Panc1 (cell line): ENCODE results near the gene C1QTNF12.

Experiments
- POLR2AphosphoS5 ChIP-seq: IDR thresholded peaks from 2 replicates; pipeline ENCODE4 v1.6.1; 2012; ENCODE audit warnings: mild to moderate bottlenecking, low read depth, low read length, moderate library complexity
- SIN3A ChIP-seq: IDR thresholded peaks from 2 replicates; pipeline ENCODE4 v1.6.1; 2012; ENCODE audit warnings: low read depth, mild to moderate bottlenecking, low read length, moderate library complexity, borderline replicate concordance; ENCODE audit not compliant: insufficient read depth
- TCF7L2 ChIP-seq: IDR thresholded peaks from 2 replicates; pipeline ENCODE4 v1.6.1; 2011; ENCODE audit warnings: mild to moderate bottlenecking, low read depth, low read length, inconsistent platforms
- TF ChIP-seq, protein P1 (sequence below): fragments of 450-650 bp; IDR thresholded peaks from 2 replicates; pipeline ENCODE4 v1.5.1; 2017; ENCODE audit warnings: mild to moderate bottlenecking
- TF ChIP-seq, protein P2 (sequence below), 2 experiments: IDR thresholded peaks; 2 replicates each; pipeline ENCODE4 v1.6.1; 2011 to 2012; ENCODE audit warnings: low read depth in 2 of 2, control low read depth in 1 of 2, low read length in 1 of 2, mild to moderate bottlenecking in 1 of 2, moderate library complexity in 1 of 2; ENCODE audit not compliant: insufficient read depth in 1 of 2

DNA sequence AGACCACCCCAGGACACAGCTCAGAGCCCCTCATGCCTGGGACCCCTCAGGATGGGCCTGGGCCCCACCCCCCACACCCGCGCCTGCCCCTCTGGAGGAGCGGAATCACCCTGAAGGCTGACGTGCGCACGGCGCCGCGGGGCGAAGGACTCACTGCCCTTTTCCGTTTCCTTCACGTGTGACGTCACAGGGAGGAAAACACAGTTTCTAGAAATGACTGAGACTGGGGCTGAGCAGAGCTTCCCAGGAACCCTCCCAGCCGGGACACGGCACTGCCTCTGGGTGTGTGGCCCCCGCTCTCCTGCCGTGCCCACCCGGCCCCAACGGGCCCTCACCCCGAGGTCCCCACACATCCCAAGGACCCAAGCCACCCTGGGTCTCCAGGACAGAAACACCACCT lies 27.2 kb downstream of the C1QTNF12 start:
- TF ChIP-seq, protein P1, sequence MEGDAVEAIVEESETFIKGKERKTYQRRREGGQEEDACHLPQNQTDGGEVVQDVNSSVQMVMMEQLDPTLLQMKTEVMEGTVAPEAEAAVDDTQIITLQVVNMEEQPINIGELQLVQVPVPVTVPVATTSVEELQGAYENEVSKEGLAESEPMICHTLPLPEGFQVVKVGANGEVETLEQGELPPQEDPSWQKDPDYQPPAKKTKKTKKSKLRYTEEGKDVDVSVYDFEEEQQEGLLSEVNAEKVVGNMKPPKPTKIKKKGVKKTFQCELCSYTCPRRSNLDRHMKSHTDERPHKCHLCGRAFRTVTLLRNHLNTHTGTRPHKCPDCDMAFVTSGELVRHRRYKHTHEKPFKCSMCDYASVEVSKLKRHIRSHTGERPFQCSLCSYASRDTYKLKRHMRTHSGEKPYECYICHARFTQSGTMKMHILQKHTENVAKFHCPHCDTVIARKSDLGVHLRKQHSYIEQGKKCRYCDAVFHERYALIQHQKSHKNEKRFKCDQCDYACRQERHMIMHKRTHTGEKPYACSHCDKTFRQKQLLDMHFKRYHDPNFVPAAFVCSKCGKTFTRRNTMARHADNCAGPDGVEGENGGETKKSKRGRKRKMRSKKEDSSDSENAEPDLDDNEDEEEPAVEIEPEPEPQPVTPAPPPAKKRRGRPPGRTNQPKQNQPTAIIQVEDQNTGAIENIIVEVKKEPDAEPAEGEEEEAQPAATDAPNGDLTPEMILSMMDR = no peak
- TF ChIP-seq SIN3A (no peak), POLR2AphosphoS5 (no peak), TCF7L2 (no peak)
- TF ChIP-seq, protein P2, sequence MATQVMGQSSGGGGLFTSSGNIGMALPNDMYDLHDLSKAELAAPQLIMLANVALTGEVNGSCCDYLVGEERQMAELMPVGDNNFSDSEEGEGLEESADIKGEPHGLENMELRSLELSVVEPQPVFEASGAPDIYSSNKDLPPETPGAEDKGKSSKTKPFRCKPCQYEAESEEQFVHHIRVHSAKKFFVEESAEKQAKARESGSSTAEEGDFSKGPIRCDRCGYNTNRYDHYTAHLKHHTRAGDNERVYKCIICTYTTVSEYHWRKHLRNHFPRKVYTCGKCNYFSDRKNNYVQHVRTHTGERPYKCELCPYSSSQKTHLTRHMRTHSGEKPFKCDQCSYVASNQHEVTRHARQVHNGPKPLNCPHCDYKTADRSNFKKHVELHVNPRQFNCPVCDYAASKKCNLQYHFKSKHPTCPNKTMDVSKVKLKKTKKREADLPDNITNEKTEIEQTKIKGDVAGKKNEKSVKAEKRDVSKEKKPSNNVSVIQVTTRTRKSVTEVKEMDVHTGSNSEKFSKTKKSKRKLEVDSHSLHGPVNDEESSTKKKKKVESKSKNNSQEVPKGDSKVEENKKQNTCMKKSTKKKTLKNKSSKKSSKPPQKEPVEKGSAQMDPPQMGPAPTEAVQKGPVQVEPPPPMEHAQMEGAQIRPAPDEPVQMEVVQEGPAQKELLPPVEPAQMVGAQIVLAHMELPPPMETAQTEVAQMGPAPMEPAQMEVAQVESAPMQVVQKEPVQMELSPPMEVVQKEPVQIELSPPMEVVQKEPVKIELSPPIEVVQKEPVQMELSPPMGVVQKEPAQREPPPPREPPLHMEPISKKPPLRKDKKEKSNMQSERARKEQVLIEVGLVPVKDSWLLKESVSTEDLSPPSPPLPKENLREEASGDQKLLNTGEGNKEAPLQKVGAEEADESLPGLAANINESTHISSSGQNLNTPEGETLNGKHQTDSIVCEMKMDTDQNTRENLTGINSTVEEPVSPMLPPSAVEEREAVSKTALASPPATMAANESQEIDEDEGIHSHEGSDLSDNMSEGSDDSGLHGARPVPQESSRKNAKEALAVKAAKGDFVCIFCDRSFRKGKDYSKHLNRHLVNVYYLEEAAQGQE (IDR thresholded peaks at IDR 0.05; ENCODE audit: insufficient read depth in 1 of 2, low read depth in 2 of 2, low read length in 1 of 2) = no peak
